Stimulated activated CD4-positive, alpha-beta T cell treated with anti-CD3 and anti-CD28 coated beads, Interleukin-1b, Interleukin-23, amount 100 ng/mL, for 48 hours (primary cell): ENCODE data around the gene LSR.

Source experiments
- DNase-seq: peaks from one replicate; pipeline ENCODE4 v3.0.0-alpha.2; 2020

LSR gene

GRCh38 chr19:35306473-35307246 lies 57.9 kb downstream of the LSR start:
- DNase-seq: no peak

DNA sequence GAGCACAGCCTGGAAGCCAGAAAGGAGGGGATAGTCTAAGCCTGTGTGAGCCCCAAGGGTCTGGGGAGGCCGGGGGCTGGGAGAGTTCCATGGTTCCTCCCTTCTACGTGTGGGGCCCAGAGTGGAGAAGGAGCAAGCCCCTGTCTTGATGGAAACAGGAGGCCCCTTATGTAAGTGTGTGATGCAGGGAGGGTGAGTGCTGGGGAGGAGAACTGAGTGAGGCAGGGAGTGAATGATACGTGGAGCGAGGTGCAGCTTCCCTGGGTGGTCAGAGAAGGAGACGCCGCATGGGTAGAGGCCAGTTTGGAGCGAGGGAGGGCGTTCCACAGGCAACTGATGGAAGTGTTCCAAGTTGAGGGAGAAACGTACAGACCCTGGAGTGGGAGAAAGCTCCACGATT lies 59.1 kb downstream of the LSR start:
- no peak for DNase-seq

DNA sequence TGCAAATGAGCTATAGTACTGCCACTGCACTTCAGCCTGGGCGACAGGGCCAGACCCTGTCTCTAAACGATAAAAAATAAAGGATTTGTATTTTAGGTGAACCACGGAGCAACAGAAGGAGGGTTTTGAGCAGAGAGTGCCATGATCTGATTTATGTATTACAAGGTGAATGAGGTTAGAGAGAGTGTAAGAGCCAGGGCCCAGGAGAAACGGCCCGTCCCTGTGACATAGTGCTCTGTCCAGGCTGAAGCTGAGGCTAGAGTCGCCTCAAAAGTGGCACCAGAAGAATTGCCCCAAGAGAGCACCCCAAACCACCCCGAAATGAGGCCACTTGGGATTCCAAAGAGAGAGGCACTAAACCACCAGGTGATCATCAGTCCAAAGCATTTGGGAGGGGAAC lies 60.1 kb downstream of the LSR start:
- DNase-seq: no peak

DNA sequence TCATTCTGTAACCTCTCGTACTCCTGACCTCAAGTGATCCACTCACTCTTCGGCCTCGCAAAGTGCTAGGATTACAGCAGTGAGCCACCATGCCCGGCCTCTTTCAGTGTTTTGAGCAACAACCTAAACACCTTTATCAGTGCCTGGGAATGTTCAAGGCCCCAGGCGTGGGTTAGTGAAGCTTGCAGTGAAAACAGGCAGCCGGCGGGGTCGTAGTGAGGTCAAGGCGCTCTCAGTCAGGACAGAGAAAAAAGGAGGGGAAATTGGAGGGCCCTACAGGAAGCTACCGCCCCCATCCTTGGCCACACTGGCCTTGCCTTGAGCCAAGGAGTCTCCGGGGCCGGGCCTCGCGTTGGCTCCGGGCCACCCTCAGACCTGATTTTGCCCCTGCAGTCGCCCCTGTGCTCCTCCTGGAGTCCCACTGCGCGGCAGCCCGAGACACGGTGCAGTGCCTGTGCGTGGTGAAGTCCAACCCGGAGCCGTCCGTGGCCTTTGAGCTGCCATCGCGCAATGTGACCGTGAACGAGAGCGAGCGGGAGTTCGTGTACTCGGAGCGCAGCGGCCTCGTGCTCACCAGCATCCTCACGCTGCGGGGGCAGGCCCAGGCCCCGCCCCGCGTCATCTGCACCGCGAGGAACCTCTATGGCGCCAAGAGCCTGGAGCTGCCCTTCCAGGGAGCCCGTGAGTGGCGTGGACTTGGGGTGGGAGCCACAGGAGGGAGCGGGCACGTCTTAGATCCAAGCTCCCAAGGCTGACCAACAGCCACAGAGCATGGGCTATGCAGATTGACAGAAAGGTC lies 60.9 kb downstream of the LSR start:
- DNase-seq: no peak

GRCh38 chr19:35310331-35310730 lies 61.5 kb downstream of the LSR start:
- DNase-seq: no peak

- DNase-seq: no peak
Measured at GRCh38 chr19:35310811-35311465, 62.1 kb downstream of the LSR start.

DNA sequence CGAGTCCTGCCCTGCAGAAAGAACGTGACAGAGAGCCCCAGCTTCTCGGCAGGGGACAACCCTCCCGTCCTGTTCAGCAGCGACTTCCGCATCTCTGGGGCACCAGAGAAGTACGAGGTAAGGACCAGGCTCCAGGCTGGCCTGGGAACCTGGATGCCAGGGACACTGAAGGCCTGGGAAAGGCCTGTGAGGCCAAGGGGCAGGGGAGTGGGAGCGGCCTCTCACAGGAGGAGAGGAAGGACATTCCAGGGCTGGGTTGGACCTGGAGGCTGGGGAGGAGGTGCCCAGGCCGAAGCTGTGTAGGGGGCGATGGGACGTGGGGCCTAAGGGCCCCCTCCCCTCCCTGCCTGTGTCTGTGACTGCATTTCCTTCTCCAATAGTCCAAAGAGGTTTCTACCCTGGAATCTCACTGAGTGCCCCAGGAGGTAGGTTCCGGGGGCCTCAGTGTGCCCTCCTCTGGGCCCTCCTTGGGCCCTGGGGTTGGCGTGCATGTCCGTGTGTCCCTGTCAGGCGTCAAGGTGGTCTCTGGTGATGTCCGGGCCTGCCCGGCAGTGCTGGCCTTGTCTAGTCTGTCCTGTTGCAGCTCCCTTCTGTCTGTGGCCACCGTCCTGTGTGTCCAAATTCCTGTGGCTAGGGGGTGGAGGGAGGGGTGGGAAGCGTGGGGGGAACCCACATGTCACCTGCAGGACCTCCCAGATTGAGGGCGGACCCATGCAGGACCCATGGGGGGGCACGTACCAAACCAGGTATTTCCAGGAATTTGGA lies 63.3 kb downstream of the LSR start:
- no peak for DNase-seq

DNA sequence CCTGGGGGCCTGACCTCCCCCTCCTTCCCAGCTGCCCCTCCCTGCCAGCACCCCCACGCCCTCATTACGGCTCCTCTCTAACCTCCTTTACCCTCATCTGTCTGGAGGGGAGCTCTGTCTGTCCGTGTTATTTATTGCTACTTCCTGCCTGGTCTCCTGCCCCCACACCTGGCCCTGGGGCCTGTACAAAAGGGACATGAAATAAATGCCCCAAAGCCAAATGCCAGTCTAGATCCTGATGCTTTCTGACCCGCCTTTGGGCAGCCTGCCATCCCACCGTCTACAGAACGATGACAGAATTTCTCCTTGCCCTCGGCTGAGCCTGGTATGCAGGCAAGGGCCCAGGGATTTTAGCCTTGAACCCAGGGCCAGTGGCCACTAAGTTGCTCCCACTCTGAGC lies 64.8 kb downstream of the LSR start:
- DNase-seq: no peak

- DNase-seq: no peak
Measured at GRCh38 chr19:35314031-35314430, 65.2 kb downstream of the LSR start.

GRCh38 chr19:35314858-35315470 lies 66.2 kb downstream of the LSR start:
- DNase-seq: no peak

DNA sequence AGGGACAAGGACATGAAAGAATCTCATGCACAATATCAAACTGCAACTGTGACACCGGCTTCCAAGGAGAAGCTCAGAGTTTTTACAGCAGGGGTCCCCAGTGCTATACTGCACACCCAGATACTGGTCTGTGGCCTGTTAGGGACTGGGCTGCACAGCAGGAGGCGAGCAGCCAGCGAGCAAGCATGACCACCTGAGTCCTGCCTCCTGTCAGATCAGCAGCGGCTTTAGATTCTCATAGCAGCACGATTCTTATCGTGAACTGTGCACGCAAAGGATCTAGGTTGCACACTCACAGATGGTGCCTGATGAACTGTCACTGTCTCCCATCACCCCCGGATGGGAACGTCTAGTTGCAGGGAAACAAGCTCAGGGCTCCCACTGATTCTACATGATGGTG lies 67.1 kb downstream of the LSR start:
- DNase-seq: no peak

DNA sequence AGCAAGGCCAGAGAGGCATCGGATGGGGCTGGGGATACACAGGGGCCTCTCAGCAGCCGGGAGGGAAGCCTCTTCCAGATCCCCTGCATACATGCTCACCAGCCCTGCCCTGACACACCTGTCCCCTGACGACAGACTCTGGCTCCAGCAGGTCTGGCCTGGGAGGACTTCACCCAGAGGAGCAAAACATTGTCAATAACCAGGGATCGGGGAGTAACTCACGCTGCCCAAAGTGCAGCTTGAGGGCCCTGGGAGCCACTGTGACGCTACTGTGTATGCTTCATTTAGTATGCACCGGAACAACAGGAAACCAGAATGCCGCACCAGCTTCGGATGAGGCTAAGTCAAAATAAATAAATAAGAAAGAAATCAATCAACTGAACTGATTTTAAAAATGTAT lies 67.8 kb downstream of the LSR start:
- no peak for DNase-seq
